Left forelimb (tissue), 1 donor: ENCODE data around the gene TMEM229B.
A peak's percentile ranks its signal among the peaks of the same experiment; 100 is the strongest.
"Not testable (repeated sequence)": the region's sequence is repeated elsewhere in the genome, so short reads cannot be mapped to it uniquely, and the experiment has no call there.

ENCODE experiments used
- DNase-seq: peaks from one replicate; pipeline ENCODE4 v3.0.0-alpha.2; 2018; ENCODE audit warnings: low spot score

Gene TMEM229B

DNA sequence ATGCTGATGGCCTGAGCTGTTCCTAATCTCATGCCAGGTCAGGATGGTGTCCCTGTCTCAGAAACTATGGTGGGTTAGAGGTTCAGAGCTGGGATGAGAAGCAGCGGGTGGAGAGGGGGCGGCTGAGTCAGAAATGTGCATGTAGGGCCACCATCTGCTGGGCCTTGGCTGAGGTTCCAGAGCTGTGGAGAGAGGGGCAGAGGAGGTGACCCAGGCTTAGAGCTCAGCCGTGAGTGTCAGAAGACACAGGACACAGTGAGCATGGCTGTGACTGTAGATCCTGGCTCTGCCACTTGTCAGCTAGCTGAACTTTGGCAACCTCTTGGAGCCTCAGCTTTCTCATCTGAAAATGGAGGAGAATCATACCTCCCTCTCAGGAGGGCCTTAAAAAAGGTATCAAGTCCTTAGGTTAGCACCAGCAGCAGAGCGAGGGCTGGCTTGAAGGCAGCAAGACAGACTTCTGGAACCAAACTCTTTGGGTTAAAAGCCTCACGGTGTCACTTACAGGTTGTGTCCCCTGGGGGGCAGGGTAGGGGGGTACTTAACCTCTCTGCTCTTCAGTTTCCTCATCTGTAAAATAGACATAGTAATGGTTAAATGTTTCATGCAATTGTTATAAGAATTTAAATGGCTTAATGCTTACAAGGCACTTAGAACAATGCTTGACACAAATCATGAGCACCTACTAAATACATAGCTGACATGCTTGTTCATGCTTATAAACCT is 34.8 kb downstream of the TMEM229B start:
- DNase-seq, result no peak

- not testable (repeated sequence) for DNase-seq
Observed at GRCh38 chr14:67451667-67452066, 36.9 kb downstream of the TMEM229B start.

GRCh38 chr14:67449096-67449495 is 39.4 kb downstream of the TMEM229B start:
- no peak for DNase-seq

DNA sequence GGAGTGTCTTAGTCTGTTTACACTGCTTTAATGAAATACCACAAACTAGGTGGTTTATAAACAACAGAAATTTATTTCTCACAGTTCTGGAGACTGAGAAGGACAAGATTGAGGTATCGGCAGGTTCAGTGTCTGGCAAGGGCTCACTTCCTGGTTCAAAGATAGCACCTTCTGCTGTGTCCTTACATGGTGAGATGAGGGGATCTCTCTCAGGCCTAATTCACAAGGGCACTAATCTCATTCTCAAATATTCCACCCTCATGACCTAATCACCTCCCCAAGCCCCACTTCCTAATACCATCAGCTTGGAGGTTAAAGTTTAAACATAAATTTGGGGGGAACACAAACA is 41.5 kb downstream of the TMEM229B start:
- DNase-seq, result no peak

DNA sequence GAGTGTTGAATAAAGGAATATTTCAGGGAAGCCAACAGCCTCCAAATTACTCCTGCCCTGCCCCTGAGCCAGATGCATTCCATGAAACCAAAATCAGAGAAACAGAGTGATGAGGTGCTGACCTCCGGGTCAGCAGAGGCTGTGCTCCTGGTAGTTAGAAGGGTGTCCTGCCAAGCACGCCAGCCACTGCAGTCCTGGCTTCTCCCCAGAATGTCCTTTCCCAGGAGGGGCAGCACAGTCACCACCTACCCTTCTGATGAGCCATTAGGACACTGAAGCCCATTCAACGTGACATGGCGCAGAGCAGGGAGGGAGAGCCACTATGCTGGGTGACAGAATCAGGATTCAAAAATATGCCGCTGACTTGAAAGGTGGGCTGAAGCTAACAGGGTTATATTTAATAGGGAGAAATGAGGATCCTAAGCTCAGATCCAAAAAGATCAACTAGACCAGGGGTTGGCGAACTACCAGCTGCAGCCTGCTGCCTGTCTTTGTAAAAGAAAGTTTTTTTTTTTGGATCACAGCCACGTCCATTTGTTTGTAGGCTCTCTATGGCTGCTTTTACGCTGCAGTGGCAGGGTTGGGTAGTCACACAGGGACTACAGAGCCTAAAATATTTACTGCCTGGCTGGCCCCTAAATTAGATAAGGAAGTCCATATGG is 42.0 kb downstream of the TMEM229B start:
- no peak for DNase-seq

DNA sequence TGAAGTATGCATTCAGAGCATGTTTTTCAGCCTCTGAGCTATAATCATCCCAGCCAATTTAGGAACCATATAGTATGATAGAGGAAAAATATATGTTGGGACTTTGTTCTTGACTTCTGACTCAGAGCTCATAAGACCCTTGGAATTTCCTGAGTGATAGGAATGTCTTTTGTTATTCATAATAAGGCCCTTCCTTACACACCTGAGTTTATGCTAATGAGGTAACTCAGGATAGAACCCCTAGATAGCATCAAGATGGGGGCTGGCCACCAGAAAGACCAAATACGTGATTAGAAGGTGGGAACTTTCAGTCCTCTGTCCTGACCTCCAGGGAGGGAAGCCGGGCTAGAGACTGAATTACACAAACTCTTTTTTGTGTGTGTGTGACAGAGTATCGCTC is 44.1 kb downstream of the TMEM229B start:
- DNase-seq, result no peak

DNA sequence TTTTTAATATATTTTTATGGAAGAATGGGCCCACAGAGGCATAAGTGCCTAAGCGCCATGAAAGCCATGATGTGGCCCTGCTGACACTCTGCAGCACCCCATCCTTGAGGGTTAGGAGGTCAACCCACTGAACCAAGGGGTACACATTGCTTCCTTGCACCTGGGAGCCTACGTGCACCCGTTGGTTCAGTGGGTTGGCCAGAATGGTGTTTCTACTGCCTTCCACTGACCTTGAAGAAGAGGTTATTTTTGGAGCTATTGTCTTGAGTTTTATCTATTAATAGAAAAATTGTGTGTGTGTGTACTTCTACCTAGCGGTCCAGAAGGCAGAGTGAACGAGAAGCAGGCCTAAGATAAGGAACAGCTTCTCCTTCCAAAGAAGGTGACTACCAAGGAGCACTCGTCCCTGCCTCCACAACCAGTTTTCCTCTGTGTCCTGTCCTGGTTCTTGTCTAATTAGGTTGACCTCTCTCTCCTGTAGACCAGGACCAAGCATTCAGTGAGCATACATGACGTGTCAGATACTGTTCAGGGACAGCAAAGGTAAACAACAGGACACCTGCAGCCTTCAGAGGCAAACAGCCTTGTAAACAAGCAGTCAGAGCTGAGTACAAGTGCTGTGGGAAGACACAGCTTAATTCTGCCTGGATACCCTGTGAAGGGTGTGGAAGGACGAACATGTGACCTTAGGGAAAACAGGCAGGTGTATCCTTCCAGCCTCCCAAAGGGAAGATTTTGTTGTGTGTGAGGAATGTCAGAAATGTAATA is 46.2 kb downstream of the TMEM229B start:
- no peak for DNase-seq

DNA sequence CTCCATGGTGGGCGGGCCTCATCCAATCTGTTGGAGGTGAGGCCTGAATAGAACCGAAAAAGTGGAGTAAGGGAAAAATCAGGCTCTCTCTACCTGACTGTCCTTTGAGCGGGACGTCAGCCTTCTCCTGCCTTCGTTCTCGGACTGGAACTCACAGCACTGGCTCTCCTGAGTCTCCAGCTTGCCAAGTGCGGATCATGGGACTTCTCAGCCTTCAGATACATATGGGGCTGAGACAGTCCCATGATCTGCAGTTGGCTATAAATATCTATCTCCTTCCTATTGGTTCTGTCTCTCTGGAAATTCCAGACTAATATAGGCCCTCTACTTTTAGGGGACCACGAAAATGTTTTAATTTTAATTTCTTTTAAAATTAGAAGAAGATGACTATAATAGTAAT is 46.8 kb downstream of the TMEM229B start:
- DNase-seq, result no peak

GRCh38 chr14:67441256-67441655 is 47.3 kb downstream of the TMEM229B start:
- no peak for DNase-seq

DNA sequence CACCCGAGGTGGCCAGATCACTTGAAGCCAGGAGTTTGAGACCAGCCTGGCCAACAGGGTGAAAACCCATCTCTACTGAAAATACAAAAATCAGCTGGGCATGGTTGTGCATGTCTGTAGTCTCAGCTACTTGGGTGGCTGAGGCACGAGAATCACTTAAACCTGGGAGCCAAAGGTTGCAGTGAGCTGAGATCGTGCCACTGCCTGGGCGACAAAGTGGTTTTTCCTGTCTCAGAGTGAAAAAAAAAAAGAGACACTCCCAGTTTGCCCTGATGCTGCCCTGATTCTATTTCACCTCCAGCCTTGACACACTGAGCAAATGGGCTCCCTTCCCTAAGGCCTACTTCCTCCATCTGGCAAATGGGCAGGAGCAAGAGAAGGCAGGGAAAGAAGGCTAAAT is 48.0 kb downstream of the TMEM229B start:
- DNase-seq, result no peak

GRCh38 chr14:67438969-67439368 is 49.6 kb downstream of the TMEM229B start:
- DNase-seq, result no peak

DNA sequence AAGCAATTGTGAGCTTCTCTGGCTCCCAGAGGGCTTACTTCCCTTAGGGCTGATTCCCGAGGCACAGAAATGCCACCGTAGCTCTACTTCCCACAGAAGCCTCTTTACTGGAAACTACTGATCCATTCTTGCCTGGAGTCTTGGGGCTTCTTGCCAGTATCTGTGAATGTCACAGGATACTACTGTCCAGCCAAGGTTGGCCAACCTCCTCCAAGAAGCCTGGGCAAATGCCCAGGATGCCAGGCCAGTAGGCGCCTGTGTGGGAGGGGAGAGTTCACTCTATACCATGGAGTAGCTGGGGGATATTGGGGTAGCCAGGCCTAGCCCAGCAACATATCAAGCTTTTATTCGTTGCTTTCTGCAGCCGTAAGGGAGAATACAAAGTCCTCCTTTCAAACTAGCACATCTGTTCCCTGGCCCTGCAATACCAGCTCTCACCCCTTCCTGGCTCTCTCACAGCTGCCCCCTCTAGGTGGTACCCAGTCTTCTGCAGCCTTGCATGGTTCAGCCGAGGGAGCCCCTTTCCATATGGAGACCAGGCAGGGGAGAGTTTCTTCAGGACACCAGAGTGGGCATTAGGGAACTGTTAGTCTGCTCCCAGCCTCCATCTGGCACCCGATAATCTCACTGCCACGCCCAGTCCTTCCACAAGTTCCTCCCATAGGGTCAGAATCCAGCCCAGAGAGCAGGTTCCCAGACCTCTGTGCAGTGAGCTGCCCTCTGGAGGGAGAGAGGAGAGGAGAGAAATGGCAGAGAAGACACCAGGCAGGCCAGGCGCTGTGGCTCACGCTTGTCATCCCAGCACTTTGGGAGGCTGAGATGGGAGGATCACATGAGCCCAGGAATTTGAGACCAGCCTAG is 52.3 kb downstream of the TMEM229B start:
- DNase-seq, result no peak

- DNase-seq, result no peak
Observed at GRCh38 chr14:67435603-67436002, 52.9 kb downstream of the TMEM229B start.

GRCh38 chr14:67432050-67432564 is 56.4 kb downstream of the TMEM229B start:
- DNase-seq, result no peak

- DNase-seq, result no peak
Observed at GRCh38 chr14:67429510-67430205, 58.9 kb downstream of the TMEM229B start.

DNA sequence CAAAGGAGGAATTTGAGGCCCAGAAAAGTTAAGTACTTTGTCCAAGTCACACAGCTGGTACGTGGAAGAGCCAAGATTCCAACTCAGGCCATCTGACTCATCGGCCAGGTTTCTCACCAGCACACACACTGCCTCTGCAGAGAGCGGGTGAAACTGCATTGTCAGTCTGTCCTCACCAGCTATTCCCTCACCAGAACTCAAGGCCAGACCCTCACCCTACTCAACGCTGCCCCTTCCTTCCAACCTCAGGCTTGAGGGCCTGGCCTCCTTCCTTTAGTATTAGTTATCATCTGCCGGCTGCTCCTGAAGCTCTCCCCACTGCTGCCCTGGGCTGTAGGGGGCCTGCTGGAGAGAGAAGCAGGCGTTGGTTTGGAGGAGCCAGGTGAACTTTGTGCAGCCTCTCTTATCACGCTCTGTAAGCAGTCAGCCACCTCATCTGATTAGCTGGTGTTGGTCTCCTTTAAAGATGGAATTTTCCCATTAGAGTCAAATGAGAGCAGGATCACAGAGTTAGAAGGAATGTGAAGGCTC is 60.0 kb downstream of the TMEM229B start:
- DNase-seq, result no peak

DNA sequence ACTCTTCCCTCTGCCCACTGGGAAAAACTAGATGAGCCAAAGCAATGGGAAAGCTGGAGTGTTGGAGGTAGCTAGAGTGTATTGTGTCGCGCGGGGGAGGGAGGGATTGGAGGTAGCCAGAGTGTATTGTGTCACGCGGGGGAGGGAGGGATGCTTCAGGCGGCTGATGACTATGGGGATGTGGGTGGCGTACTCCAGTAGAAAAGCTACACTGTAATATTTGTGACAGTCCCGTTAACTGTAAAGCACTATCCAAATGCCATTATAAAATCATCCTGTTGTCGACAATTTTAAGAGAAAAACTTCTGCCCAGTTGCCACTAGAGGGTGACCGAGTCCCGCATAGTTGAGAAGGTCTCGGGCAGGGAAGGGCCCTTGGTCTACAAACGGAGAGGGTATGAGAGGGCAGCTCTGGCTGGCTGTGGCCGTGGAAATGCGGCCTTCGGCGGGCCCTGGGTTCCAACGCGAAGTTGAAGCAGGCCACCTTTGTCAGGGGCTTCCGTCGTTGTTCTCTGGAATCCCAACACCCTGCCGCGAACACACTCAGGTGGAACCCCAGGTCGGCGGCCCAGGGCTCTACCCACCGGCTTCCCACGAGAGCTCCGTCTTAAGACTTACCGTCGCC is 61.4 kb downstream of the TMEM229B start:
- DNase-seq, result peak; percentile 81

DNA sequence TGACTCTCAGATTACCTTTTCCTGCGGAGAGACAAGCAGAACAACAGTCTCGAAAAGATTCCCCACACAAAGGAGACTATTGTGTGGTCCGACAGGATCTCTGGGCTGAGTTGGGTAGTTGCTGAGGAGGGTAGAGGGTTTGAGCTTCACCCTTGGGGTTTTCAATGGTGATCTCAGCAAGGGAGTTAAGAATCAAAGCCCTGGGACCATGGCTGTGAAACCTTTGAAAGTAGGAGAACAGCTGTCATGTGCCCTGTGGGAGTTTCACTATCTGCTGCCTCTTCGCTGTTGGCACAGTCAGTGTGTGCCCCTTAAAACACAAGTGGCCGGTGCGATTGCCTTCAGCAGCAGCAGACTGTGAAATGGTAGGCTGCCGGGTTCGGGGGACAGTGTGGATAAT is 62.4 kb downstream of the TMEM229B start:
- no peak for DNase-seq

DNA sequence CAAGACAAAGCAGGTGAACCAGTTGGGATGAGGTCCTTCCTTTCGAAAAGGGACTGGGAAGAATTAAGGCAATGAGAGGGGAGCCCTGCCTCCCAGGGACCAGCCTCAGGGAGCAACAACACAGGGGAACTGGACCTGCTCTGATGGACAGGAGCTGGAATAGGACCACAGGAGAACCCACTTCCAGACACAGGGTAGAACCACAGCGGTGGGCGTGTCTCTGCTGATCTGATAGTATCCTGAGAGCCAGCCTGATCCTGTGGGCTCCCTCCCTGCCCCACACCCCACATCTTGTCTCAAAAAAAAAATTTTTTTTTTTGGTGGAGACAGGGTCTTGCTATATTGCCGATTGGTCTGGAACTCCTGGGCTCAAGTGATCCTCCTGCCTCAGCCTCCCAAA is 62.9 kb downstream of the TMEM229B start:
- DNase-seq, result no peak

- no peak for DNase-seq
Observed at GRCh38 chr14:67424539-67424938, 64.0 kb downstream of the TMEM229B start.

DNA sequence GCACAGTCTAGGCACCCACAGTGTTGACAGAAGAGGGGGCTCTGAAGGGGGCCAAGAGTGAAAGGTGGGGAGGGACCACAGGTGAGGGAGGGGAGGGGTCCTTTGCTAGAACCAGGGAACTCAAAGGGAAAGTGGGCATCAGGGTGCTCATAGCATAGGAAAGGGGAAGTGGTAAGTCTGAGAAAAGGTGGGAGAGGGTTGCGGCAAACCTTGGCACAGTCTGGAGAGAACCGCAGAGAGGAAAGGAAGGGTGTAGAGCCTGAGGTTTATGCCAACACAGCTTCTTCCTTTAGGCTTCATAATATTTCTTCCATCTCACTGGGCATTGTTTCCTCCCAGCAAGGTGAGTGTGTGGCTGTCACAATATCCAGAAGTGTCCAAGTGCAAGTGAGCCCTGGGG is 65.1 kb downstream of the TMEM229B start:
- no peak for DNase-seq
